GM12878 (cell line): ENCODE data around the gene RASAL1. TPM values are rescaled to one million over a fixed set of nuclear protein-coding genes. Genes with fewer than 3 reads are reported as not detected.

Experiments
- BHLHE40 ChIP-seq, 2 experiments: fragments of 450-650 bp in 1 of 2; IDR thresholded peaks; 2 replicates each; pipeline ENCODE4 v1.6.1; 2011 to 2017; ENCODE audit warnings: low read depth in 2 of 2, borderline replicate concordance in 1 of 2, improper control_type of control experiment in 1 of 2, low read length in 1 of 2, mild to moderate bottlenecking in 1 of 2
- CHD2 ChIP-seq: IDR thresholded peaks from 2 replicates; pipeline ENCODE4 v1.6.1; 2011; ENCODE audit warnings: low read depth, low read length, improper control_type of control experiment, borderline replicate concordance
- EED ChIP-seq: sonication (generic); IDR thresholded peaks from 2 replicates; pipeline ENCODE4 v1.6.1; 2016; ENCODE audit warnings: antibody characterized with exemption, low read depth
- ETV6 ChIP-seq, 2 experiments: fragments of 450-650 bp in 1 of 2; IDR thresholded peaks in 1 of 2; conservative IDR thresholded peaks in 1 of 2; 2 replicates each; pipeline ENCODE4 v1.6.1; 2014; ENCODE audit warnings: antibody characterized with exemption in 1 of 2, borderline replicate concordance in 1 of 2, low read depth in 1 of 2, mild to moderate bottlenecking in 1 of 2, moderate library complexity in 1 of 2
- IKZF2 ChIP-seq, 2 experiments: fragments of 450-650 bp; IDR thresholded peaks; 2 replicates each; pipeline ENCODE4 v1.6.1; 2017; ENCODE audit warnings: mild to moderate bottlenecking in 2 of 2, moderate library complexity in 2 of 2
- IRF3 ChIP-seq: fragments of 450-650 bp; IDR thresholded peaks from 2 replicates; pipeline ENCODE4 v1.6.1; 2014; ENCODE audit warnings: mild to moderate bottlenecking
- IRF4 ChIP-seq: IDR thresholded peaks from 2 replicates; pipeline ENCODE4 v1.6.1; 2011; ENCODE audit warnings: low read depth, low read length
- NFXL1 ChIP-seq: fragments of 450-650 bp; IDR thresholded peaks from 2 replicates; pipeline ENCODE4 v1.6.1; 2017; ENCODE audit warnings: antibody characterized with exemption, mild to moderate bottlenecking, borderline replicate concordance
- RAD51 ChIP-seq: fragments of 450-650 bp; IDR thresholded peaks from 2 replicates; pipeline ENCODE4 v1.6.1; 2016; ENCODE audit warnings: moderate library complexity, mild to moderate bottlenecking, inconsistent platforms
- SKIL ChIP-seq: fragments of 450-650 bp; IDR thresholded peaks from 2 replicates; pipeline ENCODE4 v1.6.1; 2017; ENCODE audit warnings: mild to moderate bottlenecking, low read depth, inconsistent platforms; ENCODE audit not compliant: poor library complexity, severe bottlenecking
- SMARCA5 ChIP-seq: fragments of 450-650 bp; IDR thresholded peaks from 2 replicates; pipeline ENCODE4 v1.6.1; 2017; ENCODE audit warnings: mild to moderate bottlenecking
- SPI1 ChIP-seq: IDR thresholded peaks from 2 replicates; pipeline ENCODE4 v1.6.1; 2011; ENCODE audit warnings: low read depth, mild to moderate bottlenecking, low read length, moderate library complexity, borderline replicate concordance; ENCODE audit not compliant: insufficient read depth
- ZNF622 ChIP-seq: fragments of 450-650 bp; IDR thresholded peaks from 2 replicates; pipeline ENCODE4 v1.6.1; 2017; ENCODE audit warnings: mild to moderate bottlenecking, inconsistent platforms
- polyA plus RNA-seq, 11 experiments: library from polyadenylated mRNA; depleted of rRNA in 4 of 11; unstranded in 6 of 11; stranded (reverse) in 5 of 11; fragments of >200 nt; fragmentation: Nextera tagmentation in 4 of 11; fragmentation: Illumina TruSeq in 1 of 11; extraction: Ambion mirVana in 4 of 11; extraction: Trizol in 1 of 11; gene quantifications; 1 replicate in 1 of 11; 2 replicates in 10 of 11; pipeline versions ENCODE4 v1.2.1 to v1.2.3, GENCODE V29; 2011 to 2016; ENCODE audit warnings: inconsistent platforms in 2 of 11, missing spikeins in 2 of 11, low read depth in 1 of 11
- total RNA-seq, 4 experiments: library from RNA; depleted of rRNA in 3 of 4; stranded (reverse); fragments of >200 nt in 3 of 4; fragmentation: Illumina TruSeq in 1 of 4; extraction: Trizol in 1 of 4; gene quantifications; 2 replicates each; pipeline versions ENCODE4 v1.2.1 to v1.2.3, GENCODE V29; 2013 to 2021
- TF ChIP-seq, protein P1 (sequence below): fragments of 450-650 bp; IDR thresholded peaks from 2 replicates; pipeline ENCODE4 v1.6.1; 2018; ENCODE audit warnings: mild to moderate bottlenecking, low read depth, moderate library complexity; ENCODE audit not compliant: partially characterized antibody
- TF ChIP-seq, protein P2 (sequence below): fragments of 450-650 bp; IDR thresholded peaks from 2 replicates; pipeline ENCODE4 v1.6.1; 2017; ENCODE audit warnings: mild to moderate bottlenecking, moderate library complexity
- TF ChIP-seq, protein P3 (sequence below), 3 experiments: IDR thresholded peaks in 2 of 3; conservative IDR thresholded peaks in 1 of 3; 2 replicates each; pipeline ENCODE4 v1.5.1; 2011; ENCODE audit warnings: low read depth in 3 of 3, low read length in 3 of 3, mild to moderate bottlenecking in 3 of 3, control low read depth in 2 of 3, moderate library complexity in 2 of 3, inconsistent platforms in 1 of 3, mixed read lengths in 1 of 3; ENCODE audit not compliant: control insufficient read depth in 2 of 3, insufficient read depth in 1 of 3; ENCODE audit errors: extremely low read depth in 1 of 3

The RASAL1 gene
- total and polyA plus RNA-seq, 10 of the 15 experiments (the other 5 are each of a cell fraction or from before 2014, with no cell fraction given) = 0.12 to 1.0 (median 0.52) TPM; not detected in 6

DNA sequence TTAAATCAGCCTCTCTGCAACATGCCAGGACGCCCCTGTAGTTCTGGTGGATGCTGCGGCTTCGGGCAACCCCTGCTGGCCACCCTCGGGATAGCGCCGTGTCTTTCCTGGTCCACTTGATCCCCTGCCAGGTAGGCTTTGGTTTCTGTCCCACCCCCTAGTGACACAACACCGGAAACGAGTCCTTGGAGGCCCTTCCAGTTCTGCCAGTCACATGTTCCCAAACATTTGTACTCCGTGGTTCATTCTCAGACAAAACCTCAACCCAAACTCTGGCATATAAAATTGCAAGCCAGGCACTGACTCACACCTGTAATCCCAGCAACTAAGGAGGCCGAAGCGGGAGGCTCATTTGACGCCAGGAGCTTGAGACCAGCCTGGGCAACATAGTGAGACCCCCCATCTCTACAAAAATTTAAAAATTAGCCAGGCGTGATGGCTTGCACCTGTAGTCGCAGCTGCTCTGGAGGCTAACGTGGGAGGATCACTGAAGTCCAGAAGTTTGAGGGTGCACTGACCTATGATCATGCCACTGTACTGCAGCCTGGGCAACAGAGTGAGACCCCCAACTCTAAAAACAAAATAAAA is 37.0 kb downstream of the RASAL1 start (continued):
- TF ChIP-seq, protein P1, sequence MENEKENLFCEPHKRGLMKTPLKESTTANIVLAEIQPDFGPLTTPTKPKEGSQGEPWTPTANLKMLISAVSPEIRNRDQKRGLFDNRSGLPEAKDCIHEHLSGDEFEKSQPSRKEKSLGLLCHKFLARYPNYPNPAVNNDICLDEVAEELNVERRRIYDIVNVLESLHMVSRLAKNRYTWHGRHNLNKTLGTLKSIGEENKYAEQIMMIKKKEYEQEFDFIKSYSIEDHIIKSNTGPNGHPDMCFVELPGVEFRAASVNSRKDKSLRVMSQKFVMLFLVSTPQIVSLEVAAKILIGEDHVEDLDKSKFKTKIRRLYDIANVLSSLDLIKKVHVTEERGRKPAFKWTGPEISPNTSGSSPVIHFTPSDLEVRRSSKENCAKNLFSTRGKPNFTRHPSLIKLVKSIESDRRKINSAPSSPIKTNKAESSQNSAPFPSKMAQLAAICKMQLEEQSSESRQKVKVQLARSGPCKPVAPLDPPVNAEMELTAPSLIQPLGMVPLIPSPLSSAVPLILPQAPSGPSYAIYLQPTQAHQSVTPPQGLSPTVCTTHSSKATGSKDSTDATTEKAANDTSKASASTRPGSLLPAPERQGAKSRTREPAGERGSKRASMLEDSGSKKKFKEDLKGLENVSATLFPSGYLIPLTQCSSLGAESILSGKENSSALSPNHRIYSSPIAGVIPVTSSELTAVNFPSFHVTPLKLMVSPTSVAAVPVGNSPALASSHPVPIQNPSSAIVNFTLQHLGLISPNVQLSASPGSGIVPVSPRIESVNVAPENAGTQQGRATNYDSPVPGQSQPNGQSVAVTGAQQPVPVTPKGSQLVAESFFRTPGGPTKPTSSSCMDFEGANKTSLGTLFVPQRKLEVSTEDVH = no peak
- TF ChIP-seq SPI1 = no peak
- TF ChIP-seq RAD51 = peak; percentile 64; the same call in 1 of the 2 replicates
- TF ChIP-seq ETV6 (conservative IDR thresholded peaks at IDR 0.05 in 1 of 2, IDR thresholded peaks at IDR 0.05 in 1 of 2; ENCODE audit: borderline replicate concordance in 1 of 2, low read depth in 1 of 2) = no peak
- no peak for TF ChIP-seq CHD2
- peak; percentile 16 for TF ChIP-seq SKIL
- 0 out of 4 replicates have a peak, but pooled peaks of 1 of the 2 experiments have one; percentile 21 for TF ChIP-seq BHLHE40 (IDR thresholded peaks at IDR 0.05; ENCODE audit: borderline replicate concordance in 1 of 2, low read depth in 2 of 2, low read length in 1 of 2)
- TF ChIP-seq, protein P2, sequence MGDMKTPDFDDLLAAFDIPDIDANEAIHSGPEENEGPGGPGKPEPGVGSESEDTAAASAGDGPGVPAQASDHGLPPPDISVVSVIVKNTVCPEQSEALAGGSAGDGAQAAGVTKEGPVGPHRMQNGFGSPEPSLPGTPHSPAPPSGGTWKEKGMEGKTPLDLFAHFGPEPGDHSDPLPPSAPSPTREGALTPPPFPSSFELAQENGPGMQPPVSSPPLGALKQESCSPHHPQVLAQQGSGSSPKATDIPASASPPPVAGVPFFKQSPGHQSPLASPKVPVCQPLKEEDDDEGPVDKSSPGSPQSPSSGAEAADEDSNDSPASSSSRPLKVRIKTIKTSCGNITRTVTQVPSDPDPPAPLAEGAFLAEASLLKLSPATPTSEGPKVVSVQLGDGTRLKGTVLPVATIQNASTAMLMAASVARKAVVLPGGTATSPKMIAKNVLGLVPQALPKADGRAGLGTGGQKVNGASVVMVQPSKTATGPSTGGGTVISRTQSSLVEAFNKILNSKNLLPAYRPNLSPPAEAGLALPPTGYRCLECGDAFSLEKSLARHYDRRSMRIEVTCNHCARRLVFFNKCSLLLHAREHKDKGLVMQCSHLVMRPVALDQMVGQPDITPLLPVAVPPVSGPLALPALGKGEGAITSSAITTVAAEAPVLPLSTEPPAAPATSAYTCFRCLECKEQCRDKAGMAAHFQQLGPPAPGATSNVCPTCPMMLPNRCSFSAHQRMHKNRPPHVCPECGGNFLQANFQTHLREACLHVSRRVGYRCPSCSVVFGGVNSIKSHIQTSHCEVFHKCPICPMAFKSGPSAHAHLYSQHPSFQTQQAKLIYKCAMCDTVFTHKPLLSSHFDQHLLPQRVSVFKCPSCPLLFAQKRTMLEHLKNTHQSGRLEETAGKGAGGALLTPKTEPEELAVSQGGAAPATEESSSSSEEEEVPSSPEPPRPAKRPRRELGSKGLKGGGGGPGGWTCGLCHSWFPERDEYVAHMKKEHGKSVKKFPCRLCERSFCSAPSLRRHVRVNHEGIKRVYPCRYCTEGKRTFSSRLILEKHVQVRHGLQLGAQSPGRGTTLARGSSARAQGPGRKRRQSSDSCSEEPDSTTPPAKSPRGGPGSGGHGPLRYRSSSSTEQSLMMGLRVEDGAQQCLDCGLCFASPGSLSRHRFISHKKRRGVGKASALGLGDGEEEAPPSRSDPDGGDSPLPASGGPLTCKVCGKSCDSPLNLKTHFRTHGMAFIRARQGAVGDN = peak; percentile 85
- TF ChIP-seq IKZF2 (IDR thresholded peaks at IDR 0.05) = peak; percentile 27 to 64; a peak in 1 of 4 replicates
- TF ChIP-seq NFXL1 = no peak
- no peak for TF ChIP-seq EED
- no peak for TF ChIP-seq IRF3
- 0 out of 2 replicates have a peak, but pooled peaks have one; percentile 10 for TF ChIP-seq IRF4
- TF ChIP-seq, protein P3, sequence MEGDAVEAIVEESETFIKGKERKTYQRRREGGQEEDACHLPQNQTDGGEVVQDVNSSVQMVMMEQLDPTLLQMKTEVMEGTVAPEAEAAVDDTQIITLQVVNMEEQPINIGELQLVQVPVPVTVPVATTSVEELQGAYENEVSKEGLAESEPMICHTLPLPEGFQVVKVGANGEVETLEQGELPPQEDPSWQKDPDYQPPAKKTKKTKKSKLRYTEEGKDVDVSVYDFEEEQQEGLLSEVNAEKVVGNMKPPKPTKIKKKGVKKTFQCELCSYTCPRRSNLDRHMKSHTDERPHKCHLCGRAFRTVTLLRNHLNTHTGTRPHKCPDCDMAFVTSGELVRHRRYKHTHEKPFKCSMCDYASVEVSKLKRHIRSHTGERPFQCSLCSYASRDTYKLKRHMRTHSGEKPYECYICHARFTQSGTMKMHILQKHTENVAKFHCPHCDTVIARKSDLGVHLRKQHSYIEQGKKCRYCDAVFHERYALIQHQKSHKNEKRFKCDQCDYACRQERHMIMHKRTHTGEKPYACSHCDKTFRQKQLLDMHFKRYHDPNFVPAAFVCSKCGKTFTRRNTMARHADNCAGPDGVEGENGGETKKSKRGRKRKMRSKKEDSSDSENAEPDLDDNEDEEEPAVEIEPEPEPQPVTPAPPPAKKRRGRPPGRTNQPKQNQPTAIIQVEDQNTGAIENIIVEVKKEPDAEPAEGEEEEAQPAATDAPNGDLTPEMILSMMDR (IDR thresholded peaks at IDR 0.05 in 2 of 3, conservative IDR thresholded peaks at IDR 0.05 in 1 of 3; ENCODE audit: control insufficient read depth in 2 of 3, extremely low read depth in 1 of 3, insufficient read depth in 1 of 3, low read depth in 3 of 3, low read length in 3 of 3) = peak; percentile 95 to 98 (median 97); a peak in 5 of 6 replicates
- 0 out of 2 replicates have a peak, but pooled peaks have one; percentile 48 for TF ChIP-seq SMARCA5
- no peak for TF ChIP-seq ZNF622
